GM21619 (cell line): ENCODE data around the gene MEN1.
"Not testable (repeated sequence)": the region's sequence is repeated elsewhere in the genome, so short reads cannot be mapped to it uniquely, and the experiment has no call there.

Experiments
- ATAC-seq: cut with Tn5 transposase; IDR thresholded peaks from one replicate; pipeline ENCODE4 v1.9.1; 2021; ENCODE audit not compliant: unreplicated experiment

The MEN1 gene

GRCh38 chr11:64834031-64834722 lies 23.8 kb upstream of the MEN1 start:
- no peak for ATAC-seq

DNA sequence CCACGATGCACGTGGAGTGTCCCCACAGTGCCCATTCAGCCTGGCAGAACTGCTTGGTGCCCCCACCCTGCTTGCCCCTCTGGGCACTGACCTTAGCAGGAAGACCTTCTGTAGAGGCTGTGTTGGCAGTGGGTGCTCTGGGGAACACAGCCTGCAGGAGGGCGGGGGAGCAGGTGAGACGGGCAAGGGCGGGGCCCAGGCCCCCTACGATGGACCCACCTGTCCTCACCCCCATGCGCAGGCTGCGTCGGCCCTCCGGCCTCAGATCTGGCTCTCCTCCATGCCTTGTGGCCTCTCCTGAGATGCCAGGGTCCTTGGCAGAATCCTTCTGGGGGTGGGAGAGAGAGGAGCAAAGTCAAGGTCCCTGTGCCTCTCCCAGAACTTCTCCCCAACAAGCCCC lies 23.2 kb upstream of the MEN1 start:
- no peak for ATAC-seq

GRCh38 chr11:64833198-64833502 lies 22.8 kb upstream of the MEN1 start:
- ATAC-seq: no peak

DNA sequence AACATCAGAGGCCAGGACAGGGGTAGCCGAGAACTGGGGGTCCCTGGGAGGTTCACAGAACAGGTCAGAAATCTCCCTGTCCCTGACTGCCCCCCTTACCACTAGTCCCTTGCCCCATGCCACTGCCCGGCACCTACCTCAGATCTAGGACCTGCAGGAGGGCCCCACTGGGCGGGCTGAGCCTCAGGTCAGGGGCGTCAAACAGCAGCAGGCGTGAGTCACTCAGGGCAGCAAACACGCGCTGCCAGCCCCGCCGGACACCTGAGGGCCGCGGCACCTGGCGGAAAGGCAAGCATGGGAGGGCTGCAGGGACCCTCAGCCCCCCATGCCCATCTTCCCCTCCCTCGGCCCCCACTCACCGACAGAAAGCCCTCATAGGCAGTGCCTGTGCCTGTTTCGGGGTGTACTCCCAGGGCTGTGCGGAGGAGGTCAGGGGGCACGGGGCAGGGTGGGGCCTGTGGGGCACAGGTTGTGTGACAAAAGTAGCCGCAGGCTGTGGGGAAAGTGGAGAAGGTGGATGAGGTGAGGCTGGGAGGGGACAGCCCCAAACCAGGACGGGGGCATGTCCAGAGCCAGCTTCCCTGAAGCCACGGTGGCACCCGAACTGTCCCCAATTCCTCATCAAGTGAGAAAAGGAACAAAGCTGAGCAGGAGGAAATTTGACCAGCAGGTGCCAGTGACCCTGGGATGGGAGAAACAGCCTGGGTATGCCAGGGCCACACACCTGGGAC lies 22.3 kb upstream of the MEN1 start:
- no peak for ATAC-seq

GRCh38 chr11:64831411-64831891 lies 21.1 kb upstream of the MEN1 start:
- no peak for ATAC-seq

GRCh38 chr11:64829536-64830251 lies 19.3 kb upstream of the MEN1 start:
- no peak for ATAC-seq

DNA sequence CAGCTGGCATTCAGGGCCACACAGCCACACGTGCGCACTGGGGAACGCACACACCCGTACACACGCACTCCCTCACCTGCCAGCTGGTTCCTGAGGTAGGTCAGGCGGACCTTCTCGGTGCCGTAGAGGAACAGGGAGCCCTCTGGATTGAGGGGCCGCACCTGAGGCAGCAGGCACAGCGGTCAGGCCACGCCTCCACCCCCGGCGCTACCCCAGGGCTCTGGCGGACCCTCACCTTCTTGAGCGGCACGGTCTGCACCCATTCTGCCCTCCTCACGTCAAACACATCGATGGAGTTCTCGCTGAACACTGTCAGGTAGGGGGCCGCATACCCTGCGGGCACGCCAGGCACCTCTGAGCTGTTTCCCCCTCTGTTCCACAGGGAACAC lies 17.1 kb upstream of the MEN1 start:
- ATAC-seq: no peak

DNA sequence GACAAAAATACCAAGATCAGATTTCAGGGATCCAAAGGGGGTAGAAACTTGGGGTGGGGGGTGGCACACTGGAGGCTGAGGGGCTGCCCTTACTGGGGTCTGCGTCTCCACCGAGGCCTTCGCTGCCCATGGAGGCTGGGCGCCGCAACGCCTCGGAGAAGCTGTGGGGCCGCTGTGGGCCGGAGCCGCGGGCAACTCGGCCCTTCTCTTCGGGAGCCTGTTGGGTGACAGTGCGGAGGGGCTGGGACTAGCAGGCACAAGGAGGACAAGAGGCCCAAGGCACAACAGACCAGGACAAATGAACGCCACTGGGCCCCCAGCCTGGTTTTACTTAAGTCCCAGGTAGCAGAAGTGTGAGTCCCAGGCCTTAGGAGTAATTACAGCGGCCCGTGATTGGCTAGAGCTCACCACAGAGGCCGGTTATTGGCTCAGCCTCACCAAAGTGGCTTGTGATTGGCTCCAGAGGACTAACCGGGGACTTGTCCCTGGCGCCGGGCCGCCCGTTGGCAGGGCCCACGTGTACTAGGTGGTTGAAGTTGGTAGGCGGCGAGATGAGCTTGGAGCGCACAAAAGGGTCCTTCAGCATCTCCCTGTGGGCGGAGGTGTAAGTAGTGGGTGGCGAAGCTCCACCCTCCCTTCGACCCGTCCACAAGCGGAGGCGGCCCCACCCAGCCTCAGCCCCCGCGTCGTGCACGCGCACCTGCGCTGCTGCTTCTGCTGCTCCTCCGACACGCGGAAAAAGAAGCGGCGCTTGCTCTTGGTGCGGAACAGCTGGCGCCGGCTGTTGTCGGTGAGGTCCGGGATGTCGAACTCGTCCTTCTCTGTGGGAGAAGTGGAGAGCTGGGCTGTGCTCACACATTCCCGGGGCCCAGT lies 16.5 kb upstream of the MEN1 start:
- no peak for ATAC-seq

DNA sequence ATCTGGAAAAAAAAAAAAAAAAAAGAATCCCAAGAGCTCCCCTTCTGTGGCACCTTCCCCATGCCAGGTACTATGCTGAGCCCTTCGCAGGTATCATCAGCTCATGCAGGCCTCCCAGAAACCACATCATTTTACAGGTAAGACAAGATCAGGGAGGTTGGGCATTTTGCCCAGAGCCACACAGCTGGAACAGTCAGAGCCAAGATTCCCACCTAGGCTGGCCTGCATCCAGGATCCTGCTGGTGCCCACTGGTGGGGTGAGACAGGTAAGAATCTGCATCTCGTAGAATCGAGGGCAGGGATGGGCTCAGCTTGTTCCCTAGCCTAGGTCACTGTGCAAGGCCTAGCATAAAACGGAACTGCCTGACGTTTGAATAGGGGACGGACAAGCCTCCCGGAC lies 15.7 kb upstream of the MEN1 start:
- ATAC-seq: no peak

DNA sequence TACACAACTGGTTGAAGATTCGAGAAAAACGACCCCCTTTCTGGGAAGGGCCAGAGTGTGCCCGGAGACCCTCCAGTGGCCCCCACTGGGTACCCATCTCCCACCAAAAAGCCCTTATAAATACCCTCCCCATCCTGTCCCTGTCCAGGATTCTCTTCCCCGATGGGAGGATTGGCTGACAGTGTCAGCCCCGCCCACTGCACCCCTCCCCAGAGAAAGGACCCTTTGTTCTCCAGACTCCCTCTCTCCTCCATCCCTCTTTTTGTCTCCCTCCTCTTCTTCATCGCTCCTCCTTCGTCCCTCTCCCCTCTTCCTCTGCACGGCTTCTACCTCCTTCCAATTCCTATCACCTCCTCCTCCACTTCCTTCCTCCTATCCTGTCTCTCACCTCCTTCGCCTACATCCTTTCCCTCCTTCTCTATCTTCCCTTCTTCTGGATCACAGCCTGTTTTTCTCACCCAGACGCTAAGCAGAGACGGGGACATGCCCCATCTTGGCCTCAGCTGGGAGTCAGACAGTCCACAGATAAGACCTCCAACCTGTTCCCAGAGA lies 13.3 kb upstream of the MEN1 start:
- no peak for ATAC-seq

- no peak for ATAC-seq
Observed at GRCh38 chr11:64817476-64817875, 7.1 kb upstream of the MEN1 start.

GRCh38 chr11:64815433-64815832 lies 5.1 kb upstream of the MEN1 start:
- ATAC-seq: not testable (repeated sequence)

DNA sequence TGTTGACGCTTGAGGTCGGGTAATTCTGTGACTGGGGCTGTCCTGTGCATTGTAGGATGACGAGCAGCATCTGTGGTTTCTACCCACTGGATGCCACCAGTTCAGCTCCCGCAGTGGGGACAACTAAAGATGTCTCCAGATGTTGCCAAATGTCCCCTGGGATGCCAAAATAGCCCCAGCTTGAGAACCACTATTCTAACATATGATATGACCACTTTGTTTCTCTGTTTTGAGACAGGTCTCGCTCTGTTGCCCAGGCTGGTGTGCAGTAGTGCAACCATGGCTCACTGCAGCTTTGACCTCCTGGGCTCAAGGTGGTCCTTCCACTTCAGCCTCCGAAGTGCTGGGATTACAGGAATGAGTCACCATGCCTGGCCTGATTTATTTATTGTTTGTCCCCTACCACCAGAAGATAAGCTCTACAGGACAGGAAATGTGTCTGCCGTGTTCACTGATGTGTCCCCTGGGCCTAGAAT lies 4.4 kb upstream of the MEN1 start:
- ATAC-seq: peak; percentile 52

DNA sequence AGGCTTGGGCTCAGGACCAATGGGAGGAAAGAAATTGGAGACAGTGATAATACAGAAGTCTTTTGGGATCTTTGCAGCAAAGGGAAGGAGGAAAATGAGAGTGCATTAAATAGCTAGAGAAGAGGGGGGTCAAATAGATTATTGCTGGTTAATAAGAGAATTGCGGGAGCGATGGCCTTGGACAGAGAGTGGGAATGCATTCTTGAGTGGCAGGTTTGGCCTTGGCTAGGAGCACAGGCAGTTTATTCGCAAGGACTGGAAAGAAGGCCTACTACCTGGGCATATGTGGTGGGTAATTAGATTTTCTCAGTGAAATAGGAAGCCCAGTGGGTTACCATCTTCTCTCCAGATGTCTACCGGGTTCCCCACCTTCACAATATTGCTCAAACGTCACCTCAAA lies 3.5 kb upstream of the MEN1 start:
- no peak for ATAC-seq

GRCh38 chr11:64810891-64811272 lies 531 bp upstream of the MEN1 start:
- no peak for ATAC-seq

- ATAC-seq: no peak
Observed at GRCh38 chr11:64809781-64810241, 540 bp downstream of the MEN1 start.

DNA sequence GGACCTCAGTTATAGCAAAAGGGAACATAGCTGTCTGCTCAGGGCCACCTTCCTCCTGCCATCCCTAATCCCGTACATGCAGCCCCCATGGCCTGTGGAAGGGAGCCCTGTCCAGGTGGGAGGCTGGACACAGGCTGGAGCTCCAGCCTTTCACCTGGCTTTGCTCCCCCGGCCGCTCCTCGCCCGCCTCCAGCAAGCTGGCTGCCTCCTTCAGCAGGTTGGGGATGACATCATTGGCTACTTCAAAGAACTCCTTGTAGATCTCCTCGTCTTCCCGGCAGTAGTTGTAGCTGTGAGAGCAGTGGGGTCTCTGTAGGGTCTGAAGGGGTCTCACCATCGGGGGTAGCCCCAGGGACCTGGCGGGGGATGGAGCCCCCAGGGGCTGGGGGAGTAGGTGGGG lies 4.9 kb downstream of the MEN1 start:
- ATAC-seq: no peak

DNA sequence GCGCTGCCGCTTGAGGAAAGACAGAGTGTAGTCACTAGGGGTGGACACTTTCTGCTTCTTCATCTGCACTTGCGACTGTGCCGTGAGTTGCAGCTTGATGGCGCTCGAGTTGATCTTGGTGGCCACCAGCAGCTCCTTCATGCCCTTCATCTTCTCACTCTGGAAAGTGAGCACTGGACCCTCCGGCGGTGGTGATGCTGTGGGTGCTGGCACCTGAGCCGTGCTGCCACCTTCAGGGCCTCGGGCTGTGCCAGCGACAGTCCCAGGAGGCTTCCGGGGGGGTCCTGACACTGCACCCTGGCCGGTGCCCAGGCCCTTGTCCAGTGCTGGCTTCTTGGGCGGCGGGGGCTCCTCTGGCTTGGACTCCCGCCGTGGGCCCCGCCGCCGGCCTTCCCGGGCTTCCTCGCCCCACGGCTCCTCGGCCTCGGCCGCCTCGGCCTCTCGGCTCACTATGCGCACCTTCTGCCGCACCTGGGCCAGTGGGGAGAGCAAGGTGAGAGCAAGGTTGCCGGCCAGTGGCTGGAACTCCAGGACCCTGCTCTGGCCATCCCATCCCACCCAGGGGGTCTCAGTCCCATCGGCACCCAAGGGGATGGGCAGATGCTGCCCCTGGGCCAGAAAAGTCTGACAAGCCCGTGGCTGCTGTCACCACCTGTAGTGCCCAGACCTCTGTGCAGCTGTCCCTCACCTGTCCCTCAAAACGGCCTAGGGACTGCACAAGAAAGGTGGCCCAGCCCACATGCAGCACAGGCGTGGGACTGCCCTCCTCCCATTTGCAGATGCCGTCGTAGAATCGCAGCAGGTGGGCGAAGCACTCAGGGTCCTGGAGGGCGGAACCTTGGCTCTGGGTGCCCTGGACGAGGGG lies 5.8 kb downstream of the MEN1 start:
- ATAC-seq: no peak

DNA sequence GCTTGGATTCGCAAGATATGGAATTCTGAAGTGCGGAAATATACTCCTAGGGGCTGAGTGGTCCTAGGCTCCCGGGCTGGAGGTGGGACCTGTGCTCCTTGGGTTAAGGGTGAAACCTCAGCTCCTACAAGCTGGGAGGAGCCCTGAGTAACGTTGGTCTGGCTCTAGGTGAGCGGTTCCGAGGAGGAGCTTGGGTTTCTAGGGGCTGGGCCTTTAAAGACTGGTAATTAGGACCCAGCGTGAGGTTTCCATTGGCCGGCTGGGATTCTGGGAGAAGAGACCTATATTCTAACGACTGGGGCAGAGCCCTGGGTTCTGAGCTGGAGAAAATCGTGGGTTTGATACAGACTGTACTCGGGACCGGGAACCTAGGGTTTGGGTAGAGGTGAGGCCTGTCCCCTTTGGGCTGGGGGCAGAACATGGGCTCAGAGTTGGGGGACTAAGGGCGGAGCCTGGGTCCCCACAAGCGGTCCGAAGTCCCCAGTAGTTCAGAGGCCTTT lies 6.5 kb downstream of the MEN1 start:
- ATAC-seq: no peak
